GM18526 (cell line): Measurements from ENCODE around the gene TPCN2.

Source experiments
- POLR2A ChIP-seq: IDR thresholded peaks from 3 replicates; pipeline ENCODE4 v1.6.1; 2011; ENCODE audit not compliant: insufficient read length; ENCODE audit errors: extremely low read depth

The TPCN2 gene

GRCh38 chr11:69122630-69123431 is 74.1 kb downstream of the TPCN2 start:
- no peak for TF ChIP-seq POLR2A

GRCh38 chr11:69123593-69124545 is 75.1 kb downstream of the TPCN2 start:
- TF ChIP-seq POLR2A, result no peak

- TF ChIP-seq POLR2A, result no peak
Observed at GRCh38 chr11:69125861-69126260, 77.1 kb downstream of the TPCN2 start.

- no peak for TF ChIP-seq POLR2A
Observed at GRCh38 chr11:69126286-69126685, 77.6 kb downstream of the TPCN2 start.

GRCh38 chr11:69127081-69127850 is 78.5 kb downstream of the TPCN2 start:
- no peak for TF ChIP-seq POLR2A

GRCh38 chr11:69127884-69128283 is 79.2 kb downstream of the TPCN2 start:
- TF ChIP-seq POLR2A, result no peak

GRCh38 chr11:69129053-69129452 is 80.3 kb downstream of the TPCN2 start:
- no peak for TF ChIP-seq POLR2A

GRCh38 chr11:69129647-69130046 is 80.9 kb downstream of the TPCN2 start:
- no peak for TF ChIP-seq POLR2A

- TF ChIP-seq POLR2A, result no peak
Observed at GRCh38 chr11:69130654-69131053, 81.9 kb downstream of the TPCN2 start.

GRCh38 chr11:69131121-69131566 is 82.4 kb downstream of the TPCN2 start:
- no peak for TF ChIP-seq POLR2A

- TF ChIP-seq POLR2A, result no peak
Observed at GRCh38 chr11:69131644-69132300, 83.0 kb downstream of the TPCN2 start.

- no peak for TF ChIP-seq POLR2A
Observed at GRCh38 chr11:69132301-69132670, 83.6 kb downstream of the TPCN2 start.

GRCh38 chr11:69133251-69133650 is 84.5 kb downstream of the TPCN2 start:
- no peak for TF ChIP-seq POLR2A

- TF ChIP-seq POLR2A, result no peak
Observed at GRCh38 chr11:69134957-69135356, 86.2 kb downstream of the TPCN2 start.
